Measurements from ENCODE around the gene SPEG.

SPEG gene

DNA sequence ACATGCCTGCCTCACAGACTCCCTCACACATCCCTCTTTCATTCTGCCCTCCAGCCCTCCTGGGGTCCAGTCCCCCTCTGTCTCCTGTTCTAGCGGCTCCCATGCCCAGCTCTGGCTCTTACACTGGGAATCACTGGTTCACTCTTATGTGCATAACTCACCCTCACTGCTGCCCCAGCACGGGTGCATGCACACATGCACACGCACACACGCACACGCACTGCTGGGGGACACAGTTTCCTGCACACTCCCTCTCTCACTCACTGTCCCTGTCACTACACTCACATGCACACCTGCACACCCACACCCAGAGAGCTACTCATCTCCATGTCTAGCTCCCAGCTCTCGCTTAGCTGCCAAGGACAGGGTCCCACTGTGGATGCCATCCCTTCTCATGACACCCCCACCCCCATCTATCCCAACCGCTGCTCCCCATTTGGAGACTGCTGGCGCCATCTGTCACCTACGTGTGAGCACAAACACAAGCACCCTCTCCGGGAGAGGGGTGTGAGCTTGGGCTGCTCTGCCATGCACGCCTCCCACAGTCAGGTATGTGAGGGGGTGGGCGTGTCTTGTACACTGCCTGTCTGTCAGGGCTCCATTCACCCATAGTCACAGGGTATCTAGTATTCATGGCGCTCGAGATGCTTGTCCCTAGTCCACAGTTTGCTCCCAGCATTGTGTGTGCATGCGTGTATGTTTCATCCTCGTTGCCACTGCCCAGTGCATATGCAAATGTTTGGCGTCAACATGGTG, 81.4 kb downstream of the SPEG start:
- no peak for FAIRE-seq

DNA sequence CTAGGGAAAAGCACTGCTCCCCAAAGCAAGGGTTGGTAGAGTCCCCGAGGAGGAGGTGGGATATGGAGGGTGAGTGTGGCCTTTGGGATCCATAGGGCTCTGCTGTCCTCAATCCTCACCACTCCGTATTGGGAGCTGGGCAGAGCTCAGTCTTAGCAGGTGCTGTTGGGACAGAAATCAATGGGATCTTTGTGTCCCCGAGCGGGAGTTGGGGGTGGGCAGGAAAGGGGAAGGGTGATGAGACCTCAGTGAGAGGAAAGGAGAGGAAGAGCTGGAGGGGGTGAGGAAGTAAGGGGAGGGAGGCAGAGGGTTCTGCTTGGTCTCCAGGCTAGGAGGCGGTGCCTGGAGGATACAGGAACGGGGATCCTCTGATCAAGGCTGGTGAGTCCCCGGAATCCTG, 82.2 kb downstream of the SPEG start:
- no peak for FAIRE-seq

- FAIRE-seq = no peak
Measured at GRCh38 chr2:219517954-219518778, 83.5 kb downstream of the SPEG start.

DNA sequence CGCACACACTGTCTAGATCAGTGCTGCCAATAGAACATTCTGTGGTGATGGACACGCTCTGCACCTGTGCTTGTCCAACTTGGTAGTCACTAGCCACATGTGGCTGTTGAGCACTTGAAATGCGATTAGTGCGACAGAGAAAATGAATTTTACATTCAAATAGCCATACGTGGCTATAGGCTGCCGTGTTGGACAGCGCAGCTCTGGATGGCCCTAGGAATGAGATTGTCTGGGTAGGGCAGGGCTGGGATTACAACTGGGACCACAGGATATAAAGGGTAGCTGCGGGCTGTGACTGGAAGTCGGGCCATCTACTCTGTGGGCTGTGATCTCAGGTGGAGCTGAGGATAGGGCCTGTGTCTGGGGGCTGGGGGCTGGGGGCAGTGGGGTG, 84.9 kb downstream of the SPEG start:
- no peak for FAIRE-seq

DNA sequence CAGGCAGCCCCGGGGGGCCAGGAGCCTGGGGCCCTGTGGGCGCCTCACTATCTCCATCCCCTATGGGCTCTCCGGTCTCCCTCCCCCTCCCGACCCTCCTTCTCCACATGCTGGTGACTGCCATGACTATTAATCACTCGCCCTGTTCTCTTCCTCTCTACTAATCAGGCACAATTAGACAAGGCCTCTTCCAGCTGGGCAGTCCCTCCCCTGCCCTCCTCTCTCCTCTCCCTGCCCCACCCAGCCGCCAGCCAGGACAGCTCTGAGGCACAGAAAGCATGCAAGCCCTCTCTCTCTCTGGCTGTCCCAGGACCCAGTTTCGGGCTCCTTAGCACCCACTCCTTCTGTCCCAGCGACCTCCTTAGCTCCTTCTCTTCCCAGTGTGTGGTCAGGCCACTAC, 85.4 kb downstream of the SPEG start:
- no peak for FAIRE-seq

GRCh38 chr2:219521066-219521880, 86.6 kb downstream of the SPEG start:
- no peak for FAIRE-seq

DNA sequence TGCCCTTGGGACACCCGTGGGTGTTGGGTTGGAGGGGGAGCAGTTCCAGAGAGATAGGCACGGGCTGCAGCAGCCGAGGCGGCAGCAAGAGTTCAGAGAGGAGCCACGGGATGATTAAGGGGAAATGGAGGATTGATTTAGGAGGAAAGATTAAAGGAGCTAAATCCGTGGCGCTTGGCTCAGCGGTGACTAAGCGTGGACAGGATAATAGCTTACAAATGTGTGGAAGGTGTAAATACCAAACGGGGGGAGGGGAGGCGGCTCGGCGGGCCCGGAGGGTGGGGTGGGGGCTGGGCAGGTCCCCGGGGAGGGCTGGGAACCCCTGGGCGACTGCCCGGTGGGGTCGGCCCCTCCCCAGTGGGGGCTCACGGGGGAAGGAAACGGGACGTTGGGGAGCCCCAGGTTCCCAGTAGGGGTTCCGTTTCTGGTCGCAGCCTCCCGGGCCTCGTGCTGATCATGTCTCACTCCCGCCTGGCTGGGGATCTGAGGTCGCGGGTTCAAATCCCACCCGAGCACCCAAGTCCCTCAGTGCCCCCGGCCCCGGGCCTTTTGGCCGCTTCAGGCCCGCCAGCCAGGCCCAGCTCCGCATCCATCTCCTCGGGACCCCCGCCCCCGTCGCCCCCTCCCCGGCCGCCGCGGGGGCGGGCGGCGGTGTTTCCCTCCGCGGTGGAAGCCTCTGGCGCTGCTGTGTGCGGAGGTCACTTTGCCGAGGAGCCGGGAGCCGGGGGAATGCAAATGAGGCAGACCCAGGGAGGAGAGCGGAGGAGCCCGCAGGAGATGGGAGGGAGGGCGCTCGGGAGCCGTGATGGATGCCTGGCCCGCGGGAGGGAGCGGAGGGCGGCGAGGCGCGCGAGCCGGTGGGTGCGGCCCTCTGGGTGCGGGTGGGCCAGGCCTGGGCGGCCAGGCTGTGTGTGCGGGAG, 87.7 kb downstream of the SPEG start:
- FAIRE-seq = no peak

DNA sequence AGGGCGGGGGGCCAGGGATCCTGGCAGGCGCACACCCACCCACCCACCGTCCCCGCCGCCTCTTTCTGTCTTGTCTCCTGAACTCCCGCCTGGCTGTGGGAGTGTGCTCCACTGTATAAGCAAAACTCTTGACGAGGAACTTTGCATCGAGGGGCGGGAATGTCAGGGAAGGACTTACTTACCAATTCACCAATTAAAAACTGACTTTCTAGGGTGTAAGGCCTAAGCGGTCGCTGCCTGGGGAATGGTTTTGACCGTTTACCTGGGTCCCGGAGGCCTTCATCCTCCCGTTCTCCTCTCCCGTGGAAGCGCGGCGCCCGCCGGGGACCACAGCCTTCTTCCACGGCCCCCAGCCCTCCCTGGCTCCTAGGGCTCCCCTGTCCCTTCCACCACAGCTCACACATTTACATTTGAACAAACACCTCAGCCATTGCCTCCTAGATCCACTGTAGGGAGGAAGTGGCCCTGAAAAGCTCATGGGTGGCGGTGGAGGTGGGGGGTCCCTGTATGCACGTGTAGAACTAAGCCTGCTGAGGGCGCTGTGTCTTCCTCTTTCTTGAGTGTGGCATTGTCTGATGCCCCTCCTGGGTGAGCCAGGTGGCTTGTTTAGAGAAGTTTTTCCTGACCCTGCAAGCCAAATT, 88.5 kb downstream of the SPEG start:
- FAIRE-seq = no peak

DNA sequence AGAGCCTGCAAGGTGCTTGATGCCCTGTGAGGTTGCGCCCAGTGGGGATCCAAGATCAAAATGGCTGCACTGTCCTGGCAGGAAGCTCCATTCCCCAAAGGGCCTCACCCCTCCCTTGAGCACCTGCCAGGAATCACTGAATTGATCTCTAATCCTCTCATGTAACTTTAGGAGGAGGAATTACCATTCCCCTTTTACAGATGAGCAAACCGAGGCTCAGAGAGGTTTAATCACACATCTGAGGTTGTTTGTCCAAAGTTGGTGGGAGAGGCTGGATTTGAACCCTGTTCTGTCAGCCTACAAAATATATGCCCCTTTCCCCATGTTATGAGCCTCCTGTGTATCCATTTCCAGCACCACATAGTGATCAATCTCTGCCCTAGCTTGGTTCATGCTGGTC, 90.2 kb downstream of the SPEG start:
- FAIRE-seq = no peak

DNA sequence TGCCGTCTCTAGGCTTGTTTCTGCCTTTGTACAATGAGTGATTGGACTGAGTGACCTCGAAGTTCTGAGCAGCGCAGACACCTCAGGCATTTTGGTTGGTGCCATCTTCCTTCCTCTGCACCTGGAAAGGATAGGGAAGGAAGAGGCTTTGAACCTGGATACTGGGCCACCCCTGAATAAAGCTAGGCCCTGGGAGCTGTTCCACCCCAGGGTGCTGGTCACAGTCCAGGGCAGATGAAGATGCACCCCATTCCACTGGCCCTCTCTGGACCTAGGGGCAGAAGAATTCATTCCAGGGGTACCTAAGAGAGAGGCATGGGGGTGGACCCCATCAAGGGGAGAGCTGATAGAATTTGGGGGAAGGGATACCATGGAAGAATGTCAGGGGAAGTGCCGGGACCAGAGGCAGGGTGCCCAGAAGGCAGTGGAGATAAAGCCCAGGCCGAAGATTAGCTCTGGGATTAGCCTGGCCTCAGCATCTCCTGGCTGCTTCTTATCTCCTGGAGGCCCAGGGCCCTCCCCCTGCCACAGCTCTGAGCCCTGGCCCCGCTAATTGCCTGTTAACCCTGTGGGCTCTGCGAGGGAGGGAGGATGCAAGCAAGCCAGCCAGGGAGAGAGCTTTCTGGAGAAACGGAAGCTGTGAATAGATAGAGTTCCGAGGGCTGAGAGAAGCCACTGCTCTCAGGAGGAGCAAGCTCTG, 91.0 kb downstream of the SPEG start:
- FAIRE-seq = no peak

GRCh38 chr2:219526320-219527075, 91.9 kb downstream of the SPEG start:
- no peak for FAIRE-seq

GRCh38 chr2:219527076-219527394, 92.4 kb downstream of the SPEG start:
- FAIRE-seq = no peak

DNA sequence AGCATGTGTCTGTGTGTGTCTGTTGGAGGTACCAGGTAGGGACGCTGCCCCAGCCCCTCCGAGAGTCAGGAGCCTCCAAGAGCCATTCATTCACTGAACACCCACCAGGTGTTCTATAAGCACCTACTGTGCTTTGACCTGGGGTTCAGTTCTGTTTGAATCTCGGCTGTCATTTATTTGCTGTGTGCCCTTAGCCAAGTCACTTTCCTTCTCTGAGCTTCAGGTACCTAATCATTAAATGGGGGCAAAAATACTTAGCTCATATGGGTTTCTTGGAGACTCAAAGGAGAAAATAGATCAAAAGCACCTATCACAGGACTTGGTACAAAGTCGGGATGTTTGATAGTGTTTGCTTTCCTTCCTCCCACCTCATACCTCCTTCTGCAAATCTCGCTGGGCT, 92.8 kb downstream of the SPEG start:
- no peak for FAIRE-seq

DNA sequence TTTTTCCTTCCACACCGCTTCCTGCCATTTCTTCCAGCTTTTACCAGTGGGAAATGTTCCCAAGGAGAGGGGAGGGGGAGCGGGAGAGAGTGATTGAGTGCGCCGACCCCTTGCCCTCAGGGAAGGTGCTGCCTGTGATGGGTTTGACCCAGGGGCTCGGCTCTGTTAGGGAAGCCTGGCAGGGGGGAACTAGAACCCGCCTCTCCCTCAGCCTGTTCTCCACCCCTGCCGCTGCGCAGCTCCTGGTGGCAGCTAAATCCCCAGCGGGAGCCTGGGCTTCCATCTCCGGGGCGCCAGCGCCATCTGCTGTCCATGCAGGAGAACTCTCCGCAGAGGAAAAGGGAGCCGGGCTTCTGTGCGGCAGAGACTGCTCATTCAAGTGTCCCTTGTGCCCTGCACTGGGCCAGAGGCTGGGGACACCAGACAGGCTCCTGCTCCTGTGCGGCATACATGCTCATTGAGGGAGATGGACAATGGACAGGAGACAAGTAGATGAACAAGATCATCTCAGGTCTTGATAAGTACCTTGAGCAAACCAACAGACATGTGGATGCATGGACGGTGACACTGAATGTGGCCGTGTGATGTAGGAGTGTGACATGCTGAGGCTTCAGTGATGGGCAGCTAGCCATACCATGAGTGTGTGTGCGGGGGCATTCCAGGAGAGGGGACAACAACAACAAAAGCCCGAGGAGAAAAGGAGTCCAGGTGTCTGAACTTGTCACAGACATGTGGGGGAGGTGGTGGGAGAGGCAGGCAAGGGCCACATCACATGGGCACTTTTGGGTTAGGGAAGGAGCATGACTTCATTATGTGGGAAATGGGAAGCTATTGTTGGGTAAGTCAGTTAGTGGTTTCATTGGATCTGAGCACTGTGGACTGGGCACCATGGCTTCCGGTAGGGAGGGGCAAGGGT, 95.7 kb downstream of the SPEG start:
- peak; percentile 18 for FAIRE-seq

DNA sequence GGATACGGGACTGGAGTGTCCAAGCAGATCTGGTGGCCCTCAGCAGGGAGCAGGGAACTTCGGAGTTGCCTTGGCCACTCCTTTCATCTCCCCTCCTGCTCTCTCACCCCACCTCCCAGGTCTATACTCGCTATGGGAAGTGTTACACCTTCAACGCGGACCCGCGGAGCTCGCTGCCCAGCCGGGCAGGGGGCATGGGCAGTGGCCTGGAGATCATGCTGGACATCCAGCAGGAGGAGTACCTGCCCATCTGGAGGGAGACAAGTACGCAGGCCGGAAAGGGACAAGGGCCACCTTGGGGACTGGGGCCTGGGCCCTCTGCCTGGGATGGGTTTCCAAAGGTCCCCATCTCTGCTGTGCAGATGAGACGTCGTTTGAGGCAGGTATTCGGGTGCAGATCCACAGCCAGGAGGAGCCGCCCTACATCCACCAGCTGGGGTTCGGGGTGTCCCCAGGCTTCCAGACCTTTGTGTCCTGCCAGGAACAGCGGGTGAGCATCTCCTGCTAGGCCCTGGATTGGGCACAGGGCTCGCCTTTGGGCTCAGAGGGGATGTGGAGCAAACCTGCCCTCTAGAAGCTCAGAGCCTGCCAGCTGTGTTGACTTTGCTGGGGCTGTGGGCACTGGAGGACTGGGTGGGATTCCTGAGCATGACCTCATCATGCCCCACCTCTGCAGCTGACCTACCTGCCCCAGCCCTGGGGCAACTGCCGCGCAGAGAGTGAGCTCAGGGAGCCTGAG, 97.2 kb downstream of the SPEG start:
- no peak for FAIRE-seq

- no peak for FAIRE-seq
Measured at GRCh38 chr2:219532378-219532649, 97.7 kb downstream of the SPEG start.

DNA sequence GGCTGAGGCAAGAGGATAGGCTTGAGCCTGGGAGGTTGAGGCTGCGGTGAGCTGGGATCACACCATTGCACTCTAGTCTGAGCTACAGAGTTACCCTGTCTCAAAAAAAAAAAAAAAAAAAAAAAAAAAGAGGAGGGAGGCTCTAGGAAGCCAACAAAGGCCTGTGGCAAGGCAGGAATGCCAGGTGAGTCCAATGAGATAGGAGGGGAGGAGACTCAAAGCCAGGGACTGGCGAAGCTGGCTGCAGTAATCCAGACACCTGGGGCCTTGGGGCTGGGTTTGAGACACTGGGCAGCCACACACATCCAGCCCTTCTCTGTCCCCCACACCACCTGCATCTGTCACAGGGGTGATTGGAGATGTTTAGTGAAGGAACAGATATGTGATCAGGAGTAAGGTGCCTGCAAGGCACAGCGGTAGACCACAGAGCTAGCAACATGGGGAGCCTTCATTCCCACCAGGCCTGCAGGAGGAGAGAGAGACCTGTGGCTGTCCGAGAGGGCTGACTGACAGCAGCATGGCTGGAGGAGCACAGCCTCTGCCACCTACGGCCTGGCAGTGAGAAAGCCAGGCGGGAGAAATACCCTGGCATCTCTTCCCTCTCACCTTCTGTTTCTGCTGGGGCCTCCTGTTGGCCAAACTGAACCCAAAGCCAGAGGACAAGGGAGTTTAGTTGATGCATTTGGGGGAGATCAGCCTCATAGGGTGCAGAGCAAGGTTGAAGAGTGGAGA, 99.5 kb downstream of the SPEG start:
- FAIRE-seq = no peak

DNA sequence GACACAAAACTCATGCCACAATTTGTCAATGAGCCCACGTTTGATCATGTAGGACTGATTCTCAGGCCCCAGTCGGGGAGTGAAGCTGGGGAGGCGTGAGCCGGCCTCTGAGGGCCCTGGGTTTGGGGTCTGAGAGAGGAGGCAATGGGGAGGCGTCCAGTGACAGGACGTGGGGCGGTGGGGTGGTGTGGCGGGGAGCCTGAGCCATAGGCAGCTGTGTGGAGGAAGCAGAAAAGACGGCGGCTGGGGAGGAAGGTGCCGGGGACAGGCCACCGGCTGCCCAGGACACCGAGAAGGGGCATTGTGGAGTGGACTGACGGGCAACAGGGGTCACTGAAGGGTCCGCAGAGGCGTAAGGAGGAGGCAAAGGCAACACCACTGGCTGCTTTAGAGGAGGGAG, 101.8 kb downstream of the SPEG start:
- no peak for FAIRE-seq

Measured in endometrium (tissue), 2 donors.